ENCODE results near the gene CACNA2D2. TPM values are rescaled to one million over a fixed set of nuclear protein-coding genes. Genes with fewer than 3 reads are reported as not detected.

Gene CACNA2D2
- total and polyA plus RNA-seq, 3 donors from 2014 or later = 15.9 to 19.3 (median 16.1) TPM

DNA sequence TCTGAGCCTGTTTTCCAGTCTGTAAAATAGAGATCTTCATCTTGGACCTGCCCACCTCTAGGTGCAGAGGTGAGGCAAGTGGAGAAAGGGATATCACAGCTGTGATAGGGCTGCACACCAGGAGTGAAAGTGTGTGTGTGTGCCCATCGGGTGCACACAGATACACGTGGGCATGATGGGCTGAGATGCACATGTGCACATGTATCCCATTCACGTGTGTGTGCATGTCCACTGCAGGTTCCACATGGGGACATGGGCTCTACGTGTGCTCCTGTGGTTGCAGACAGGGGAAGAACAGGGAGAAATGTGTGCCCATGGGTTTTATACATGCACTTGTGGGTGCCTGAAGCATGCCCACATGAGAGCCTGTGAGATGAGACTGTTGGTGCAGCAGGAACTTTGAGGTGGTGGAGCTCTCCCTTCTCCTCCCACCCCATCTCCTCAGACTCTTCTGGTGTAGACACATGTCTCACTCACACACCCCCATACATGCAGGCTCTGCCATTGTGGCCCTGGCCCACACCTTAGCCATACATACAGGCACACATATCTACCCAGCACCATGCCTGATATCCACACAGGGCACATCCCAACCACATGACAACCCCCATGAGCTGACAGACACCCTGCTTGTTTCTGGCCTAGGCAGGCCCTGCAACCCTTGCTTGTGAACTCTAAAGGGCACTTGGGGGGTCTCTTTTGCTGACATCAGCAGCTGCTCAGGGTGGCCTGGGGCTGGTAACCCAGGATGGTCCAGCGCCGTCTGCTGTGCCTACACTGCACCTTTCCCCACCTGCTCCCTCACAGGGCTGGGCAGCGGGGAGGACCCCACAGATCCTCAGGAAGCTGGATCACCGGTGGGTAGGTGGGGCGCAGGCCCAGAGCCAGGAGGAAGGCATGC, 86.4 kb downstream of the CACNA2D2 start:
- DNase-seq = no peak
- intact Hi-C loops (cut with DNase I; ENCODE audit: low total_unique reads) = no loop called here
- no peaks in the 10 kb centered on the region for H3K36me3 ChIP-seq (ENCODE audit: low read depth, missing control alignments)
- no peaks in the 10 kb centered on the region for H3K9me3 ChIP-seq
- H3K4me1 ChIP-seq = no peaks in the 10 kb centered on the region
- no peak overlapping the region for H3K27ac ChIP-seq
- no peaks in the 10 kb centered on the region for H3K27me3 ChIP-seq
- no peak overlapping the region for H3K4me3 ChIP-seq
- TF ChIP-seq, protein P1, sequence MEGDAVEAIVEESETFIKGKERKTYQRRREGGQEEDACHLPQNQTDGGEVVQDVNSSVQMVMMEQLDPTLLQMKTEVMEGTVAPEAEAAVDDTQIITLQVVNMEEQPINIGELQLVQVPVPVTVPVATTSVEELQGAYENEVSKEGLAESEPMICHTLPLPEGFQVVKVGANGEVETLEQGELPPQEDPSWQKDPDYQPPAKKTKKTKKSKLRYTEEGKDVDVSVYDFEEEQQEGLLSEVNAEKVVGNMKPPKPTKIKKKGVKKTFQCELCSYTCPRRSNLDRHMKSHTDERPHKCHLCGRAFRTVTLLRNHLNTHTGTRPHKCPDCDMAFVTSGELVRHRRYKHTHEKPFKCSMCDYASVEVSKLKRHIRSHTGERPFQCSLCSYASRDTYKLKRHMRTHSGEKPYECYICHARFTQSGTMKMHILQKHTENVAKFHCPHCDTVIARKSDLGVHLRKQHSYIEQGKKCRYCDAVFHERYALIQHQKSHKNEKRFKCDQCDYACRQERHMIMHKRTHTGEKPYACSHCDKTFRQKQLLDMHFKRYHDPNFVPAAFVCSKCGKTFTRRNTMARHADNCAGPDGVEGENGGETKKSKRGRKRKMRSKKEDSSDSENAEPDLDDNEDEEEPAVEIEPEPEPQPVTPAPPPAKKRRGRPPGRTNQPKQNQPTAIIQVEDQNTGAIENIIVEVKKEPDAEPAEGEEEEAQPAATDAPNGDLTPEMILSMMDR (IDR thresholded peaks at IDR 0.05) = no peak
- TF ChIP-seq POLR2A (IDR thresholded peaks at IDR 0.05) = no peak
- WGBS, 2 donors = 91 to 100% methylated on average over 9 of the region's 9 CpGs

DNA sequence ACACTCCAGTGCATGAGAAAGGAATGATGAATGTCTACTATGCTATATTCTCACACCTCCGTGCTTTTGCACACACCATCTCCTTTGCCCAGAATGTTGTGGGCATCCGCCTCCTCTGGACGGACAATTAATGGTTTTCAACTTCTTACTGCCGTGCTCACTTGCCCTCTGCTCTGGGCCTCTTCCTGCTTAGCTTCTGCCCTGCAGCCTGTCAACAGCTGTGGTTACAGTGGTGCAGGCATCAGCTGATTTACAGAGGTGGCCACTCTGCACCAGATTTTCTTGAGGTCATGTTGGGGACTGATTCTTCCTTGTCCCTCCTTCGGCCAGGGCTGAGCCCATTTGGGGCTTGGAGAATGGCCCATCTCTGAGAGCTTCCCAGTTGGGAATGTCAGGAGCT, 87.6 kb downstream of the CACNA2D2 start:
- no peak for TF ChIP-seq POLR2A (IDR thresholded peaks at IDR 0.05)
- TF ChIP-seq, protein P1 (IDR thresholded peaks at IDR 0.05) = no peak
- Histone ChIP-seq H3K36me3 (ENCODE audit: low read depth, missing control alignments) (no peaks in the 10 kb centered on the region), H3K9me3 (no peaks in the 10 kb centered on the region), H3K4me3 (no peak overlapping the region), H3K4me1 (no peaks in the 10 kb centered on the region), H3K27me3 (no peaks in the 10 kb centered on the region), H3K27ac (no peak overlapping the region)
- DNase-seq = no peak
- intact Hi-C loops (cut with DNase I; ENCODE audit: low total_unique reads) = no loop called here
- WGBS, 2 donors = 72 to 75% methylated on average over 5 of the region's 5 CpGs

DNA sequence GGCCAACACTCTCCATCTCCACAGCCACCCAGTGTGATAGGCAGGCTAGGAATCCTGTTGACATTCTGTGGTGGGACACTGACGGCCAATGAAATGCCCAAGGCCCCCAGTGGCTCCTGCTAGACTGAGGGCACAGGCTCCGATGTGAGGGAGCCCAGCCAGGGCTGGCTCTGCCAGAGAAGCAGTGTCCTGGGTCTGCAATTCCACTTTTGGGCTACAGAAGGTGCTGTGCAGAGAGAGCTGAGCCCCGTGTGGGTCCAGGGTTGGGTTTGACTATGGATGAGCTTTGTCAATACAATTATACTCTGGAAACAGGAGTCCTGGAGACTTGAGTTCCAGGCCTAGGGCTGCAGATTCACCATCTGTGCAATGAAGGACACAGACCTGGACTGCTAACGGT, 88.4 kb downstream of the CACNA2D2 start:
- no peak for TF ChIP-seq POLR2A (IDR thresholded peaks at IDR 0.05)
- TF ChIP-seq, protein P1 (IDR thresholded peaks at IDR 0.05) = no peak
- no peak overlapping the region for H3K27ac ChIP-seq
- H3K4me1 ChIP-seq = no peaks in the 10 kb centered on the region
- H3K27me3 ChIP-seq = no peaks in the 10 kb centered on the region
- whole genome bisulfite sequencing, 2 donors = 75 to 86% methylated on average over 2 to 4 of the region's 4 CpGs
- no peaks in the 10 kb centered on the region for H3K9me3 ChIP-seq
- no peaks in the 10 kb centered on the region for H3K36me3 ChIP-seq (ENCODE audit: low read depth, missing control alignments)
- no peak overlapping the region for H3K4me3 ChIP-seq
- intact Hi-C loops (cut with DNase I; ENCODE audit: low total_unique reads) = no loop called here
- no peak for DNase-seq

DNA sequence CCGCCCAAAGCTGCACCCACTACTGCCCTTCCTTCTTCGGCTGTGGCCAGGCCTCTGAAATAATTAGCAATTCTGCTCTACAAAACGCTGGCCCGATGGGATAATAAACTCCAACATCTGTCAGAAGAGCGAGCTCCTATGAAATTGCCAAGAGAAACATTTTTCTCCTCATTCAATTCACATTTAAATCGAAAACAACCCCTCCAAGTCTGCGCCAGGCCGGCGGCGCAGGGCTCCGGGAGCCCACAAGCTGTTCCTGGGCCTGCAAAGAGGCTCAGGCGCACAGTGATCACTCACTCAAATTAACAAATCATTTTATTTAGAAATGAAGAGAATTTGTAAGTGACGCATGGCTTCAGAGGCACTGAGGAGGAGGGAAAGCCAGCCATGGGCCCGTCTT, 88.8 kb downstream of the CACNA2D2 start:
- Histone ChIP-seq H3K4me3 (no peak overlapping the region), H3K9me3 (no peaks in the 10 kb centered on the region), H3K36me3 (ENCODE audit: low read depth, missing control alignments) (no peaks in the 10 kb centered on the region), H3K27me3 (no peaks in the 10 kb centered on the region), H3K27ac (no peak overlapping the region), H3K4me1 (no peaks in the 10 kb centered on the region)
- WGBS, 2 donors = 91 to 94% methylated on average over 13 to 14 of the region's 14 CpGs
- intact Hi-C loops (cut with DNase I; ENCODE audit: low total_unique reads) = no loop called here
- DNase-seq = no peak
- TF ChIP-seq, protein P1 (IDR thresholded peaks at IDR 0.05) = no peak
- no peak for TF ChIP-seq POLR2A (IDR thresholded peaks at IDR 0.05)
